ENCODE results near the gene CCDC88C. TPM values are rescaled to one million over a fixed set of nuclear protein-coding genes. Genes with fewer than 3 reads are reported as not detected.
A peak's percentile ranks its signal among the peaks of the same experiment; 100 is the strongest.

The CCDC88C gene
- total RNA-seq, 1 donor from 2014 or later = 12.4 TPM

DNA sequence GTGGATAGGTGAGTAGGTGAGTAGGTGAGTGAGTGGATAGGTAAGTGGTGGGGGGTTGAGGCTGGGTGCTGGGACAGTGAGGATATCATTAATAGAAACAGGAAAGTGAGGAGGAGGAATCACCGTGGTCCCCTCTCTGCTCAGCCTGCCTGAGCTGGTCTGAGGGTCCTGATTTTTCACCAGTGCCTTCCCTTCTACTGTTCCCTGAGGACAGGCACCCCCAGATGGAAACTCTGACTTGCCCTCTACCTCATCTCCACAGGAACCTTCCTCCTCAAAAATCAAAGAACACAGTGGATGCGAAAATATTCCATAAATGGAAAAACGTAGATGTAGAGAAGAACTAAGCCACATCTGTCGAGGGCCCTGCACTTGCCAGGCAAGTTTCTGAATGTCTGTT, 175.0 kb downstream of the CCDC88C start:
- no peak for FAIRE-seq
- peak overlapping the region; percentile 41 for H3K27ac Mint-ChIP-seq (ENCODE audit: unreplicated experiment)

DNA sequence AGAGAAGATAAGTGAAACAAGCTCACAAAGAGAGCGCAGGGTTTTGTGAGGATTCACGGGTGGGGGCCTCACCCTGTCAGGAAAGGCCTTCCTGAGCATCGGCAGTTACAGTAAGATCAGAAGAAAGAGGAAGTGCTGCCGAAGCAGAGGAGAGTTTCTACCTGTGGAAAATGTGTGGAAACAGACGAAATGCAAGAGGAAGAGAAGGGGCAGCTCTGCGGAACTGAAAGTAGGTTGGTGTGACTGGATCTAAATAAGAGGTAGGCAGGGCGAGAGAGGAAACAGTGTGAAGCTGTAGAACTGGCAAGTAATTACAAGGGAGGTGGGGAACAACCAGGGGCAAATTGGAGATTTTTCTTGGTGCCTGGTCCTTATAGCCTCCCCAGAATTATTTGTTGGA, 175.8 kb downstream of the CCDC88C start:
- H3K27ac ChIP-seq (ENCODE audit: low read depth, low read length) = no peak overlapping the region

More for the DNA sequence above, 175.0 kb downstream of the CCDC88C start:
- peaks cover 22% of the 10 kb centered on the region for H3K4me1 ChIP-seq (ENCODE audit: insufficient read depth, low read length)
- H3K9ac ChIP-seq (ENCODE audit: low read length) = no peak overlapping the region
- H3K4me1 Mint-ChIP-seq (ENCODE audit: low read depth, unreplicated experiment) = peaks cover 21% of the 10 kb centered on the region
- H3K4me3 Mint-ChIP-seq (ENCODE audit: unreplicated experiment) = no peak overlapping the region
- no peak overlapping the region for H3K4me3 ChIP-seq (ENCODE audit: insufficient read depth, low read depth, low read length)
- TF ChIP-seq, protein P1, sequence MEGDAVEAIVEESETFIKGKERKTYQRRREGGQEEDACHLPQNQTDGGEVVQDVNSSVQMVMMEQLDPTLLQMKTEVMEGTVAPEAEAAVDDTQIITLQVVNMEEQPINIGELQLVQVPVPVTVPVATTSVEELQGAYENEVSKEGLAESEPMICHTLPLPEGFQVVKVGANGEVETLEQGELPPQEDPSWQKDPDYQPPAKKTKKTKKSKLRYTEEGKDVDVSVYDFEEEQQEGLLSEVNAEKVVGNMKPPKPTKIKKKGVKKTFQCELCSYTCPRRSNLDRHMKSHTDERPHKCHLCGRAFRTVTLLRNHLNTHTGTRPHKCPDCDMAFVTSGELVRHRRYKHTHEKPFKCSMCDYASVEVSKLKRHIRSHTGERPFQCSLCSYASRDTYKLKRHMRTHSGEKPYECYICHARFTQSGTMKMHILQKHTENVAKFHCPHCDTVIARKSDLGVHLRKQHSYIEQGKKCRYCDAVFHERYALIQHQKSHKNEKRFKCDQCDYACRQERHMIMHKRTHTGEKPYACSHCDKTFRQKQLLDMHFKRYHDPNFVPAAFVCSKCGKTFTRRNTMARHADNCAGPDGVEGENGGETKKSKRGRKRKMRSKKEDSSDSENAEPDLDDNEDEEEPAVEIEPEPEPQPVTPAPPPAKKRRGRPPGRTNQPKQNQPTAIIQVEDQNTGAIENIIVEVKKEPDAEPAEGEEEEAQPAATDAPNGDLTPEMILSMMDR (IDR thresholded peaks at IDR 0.05; ENCODE audit: insufficient read depth, low read depth, low read length) = no peak
- no peak for TF ChIP-seq EZH2 (IDR thresholded peaks at IDR 0.05; ENCODE audit: insufficient read depth, low read length)
- no peaks in the 10 kb centered on the region for H3K27me3 ChIP-seq (ENCODE audit: insufficient read depth, low read length)
- no peak overlapping the region for H2AFZ ChIP-seq (ENCODE audit: low read depth, low read length)
- no peaks in the 10 kb centered on the region for H3K36me3 ChIP-seq (ENCODE audit: insufficient read depth, low read length)
- H3K36me3 Mint-ChIP-seq (ENCODE audit: low read depth, unreplicated experiment) = no peaks in the 10 kb centered on the region
- H3K9me3 Mint-ChIP-seq (ENCODE audit: unreplicated experiment) = peaks cover 9% of the 10 kb centered on the region
- no peaks in the 10 kb centered on the region for H3K79me2 ChIP-seq (ENCODE audit: insufficient read depth, low read length)
- peaks cover 8% of the 10 kb centered on the region for H3K27me3 Mint-ChIP-seq (ENCODE audit: low read depth, unreplicated experiment)
- H3K9me3 ChIP-seq (ENCODE audit: insufficient read depth, low read depth, low read length) = no peaks in the 10 kb centered on the region
- peak overlapping the region; percentile 71 for H3K4me2 ChIP-seq (ENCODE audit: low read length)
- no peak overlapping the region for H3K27ac ChIP-seq (ENCODE audit: low read depth, low read length)
- DNase-seq (ENCODE audit: low read depth) = no peak
- no peaks in the 10 kb centered on the region for H4K20me1 ChIP-seq (ENCODE audit: insufficient read depth, low read length)

DNA sequence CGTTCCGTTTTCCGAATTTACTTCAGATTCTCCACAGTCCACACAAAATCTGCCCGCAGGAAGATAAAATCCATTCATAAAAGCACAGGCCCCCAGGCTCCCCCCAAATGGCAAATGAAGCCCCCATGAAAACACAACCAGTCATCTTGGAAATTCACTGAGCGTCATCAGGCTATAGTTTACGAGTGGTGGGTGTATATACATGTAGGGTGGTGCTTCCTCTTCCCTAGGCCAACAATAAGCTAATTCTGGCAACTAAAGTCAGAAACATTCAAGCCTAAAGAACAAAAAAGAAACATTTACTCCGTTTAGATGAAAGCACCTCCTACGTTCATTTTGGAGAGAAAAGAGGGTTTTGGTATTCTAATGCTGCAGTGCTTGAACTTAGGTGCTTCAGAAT, 179.0 kb downstream of the CCDC88C start:
- Histone ChIP-seq H3K9ac (ENCODE audit: low read length) (no peak overlapping the region), H3K4me3 (ENCODE audit: insufficient read depth, low read depth, low read length) (no peak overlapping the region), H3K79me2 (ENCODE audit: insufficient read depth, low read length) (no peaks in the 10 kb centered on the region), H3K4me1 (ENCODE audit: insufficient read depth, low read length) (peaks cover 16% of the 10 kb centered on the region), H3K36me3 (ENCODE audit: insufficient read depth, low read length) (no peaks in the 10 kb centered on the region), H3K4me2 (ENCODE audit: low read length) (no peak overlapping the region), H2AFZ (ENCODE audit: low read depth, low read length) (no peak overlapping the region), H3K27me3 (ENCODE audit: insufficient read depth, low read length) (no peaks in the 10 kb centered on the region), H4K20me1 (ENCODE audit: insufficient read depth, low read length) (no peaks in the 10 kb centered on the region), H3K27ac (ENCODE audit: low read depth, low read length) (no peak overlapping the region), H3K9me3 (ENCODE audit: insufficient read depth, low read depth, low read length) (no peaks in the 10 kb centered on the region)
- Mint-ChIP-seq H3K36me3 (ENCODE audit: low read depth, unreplicated experiment) (peaks cover 2% of the 10 kb centered on the region), H3K27ac (ENCODE audit: unreplicated experiment) (no peak overlapping the region), H3K9me3 (ENCODE audit: unreplicated experiment) (peaks cover 5% of the 10 kb centered on the region), H3K4me1 (ENCODE audit: low read depth, unreplicated experiment) (peaks cover 16% of the 10 kb centered on the region), H3K4me3 (ENCODE audit: unreplicated experiment) (no peak overlapping the region), H3K27me3 (ENCODE audit: low read depth, unreplicated experiment) (peaks cover 8% of the 10 kb centered on the region)
- TF ChIP-seq EZH2 (IDR thresholded peaks at IDR 0.05; ENCODE audit: insufficient read depth, low read length) = no peak
- TF ChIP-seq, protein P1 (IDR thresholded peaks at IDR 0.05; ENCODE audit: insufficient read depth, low read depth, low read length) = no peak
- no peak for FAIRE-seq
- DNase-seq (ENCODE audit: low read depth) = no peak

More for the DNA sequence above, 175.8 kb downstream of the CCDC88C start:
- peaks cover 26% of the 10 kb centered on the region for H3K4me1 Mint-ChIP-seq (ENCODE audit: low read depth, unreplicated experiment)
- H3K27me3 Mint-ChIP-seq (ENCODE audit: low read depth, unreplicated experiment) = peaks cover 8% of the 10 kb centered on the region
- no peak for FAIRE-seq
- H3K79me2 ChIP-seq (ENCODE audit: insufficient read depth, low read length) = no peaks in the 10 kb centered on the region
- H3K27ac Mint-ChIP-seq (ENCODE audit: unreplicated experiment) = no peak overlapping the region
- no peak overlapping the region for H3K4me3 ChIP-seq (ENCODE audit: insufficient read depth, low read depth, low read length)
- H4K20me1 ChIP-seq (ENCODE audit: insufficient read depth, low read length) = no peaks in the 10 kb centered on the region
- TF ChIP-seq, protein P1 (IDR thresholded peaks at IDR 0.05; ENCODE audit: insufficient read depth, low read depth, low read length) = no peak
- H3K4me3 Mint-ChIP-seq (ENCODE audit: unreplicated experiment) = no peak overlapping the region
- DNase-seq (ENCODE audit: low read depth) = no peak
- no peaks in the 10 kb centered on the region for H3K27me3 ChIP-seq (ENCODE audit: insufficient read depth, low read length)
- no peaks in the 10 kb centered on the region for H3K9me3 ChIP-seq (ENCODE audit: insufficient read depth, low read depth, low read length)
- H3K36me3 ChIP-seq (ENCODE audit: insufficient read depth, low read length) = no peaks in the 10 kb centered on the region
- no peak overlapping the region for H3K9ac ChIP-seq (ENCODE audit: low read length)
- peaks cover 5% of the 10 kb centered on the region for H3K9me3 Mint-ChIP-seq (ENCODE audit: unreplicated experiment)
- no peak overlapping the region for H2AFZ ChIP-seq (ENCODE audit: low read depth, low read length)
- no peaks in the 10 kb centered on the region for H3K36me3 Mint-ChIP-seq (ENCODE audit: low read depth, unreplicated experiment)
- H3K4me2 ChIP-seq (ENCODE audit: low read length) = no peak overlapping the region
- H3K4me1 ChIP-seq (ENCODE audit: insufficient read depth, low read length) = peaks cover 29% of the 10 kb centered on the region
